Fibroblast of villous mesenchyme (primary cell): ENCODE results near the gene KCNQ1. TPM values are rescaled to one million over a fixed set of nuclear protein-coding genes. Genes with fewer than 3 reads are reported as not detected.
"Not testable (repeated sequence)": the region's sequence is repeated elsewhere in the genome, so short reads cannot be mapped to it uniquely, and the experiment has no call there.

Experiments
- DNase-seq: peaks from one replicate; pipeline ENCODE4 v3.0.0-alpha.2; 2010; ENCODE audit warnings: low read depth
- H3K4me3 ChIP-seq: 2 replicates; pipeline ENCODE4 v1.5.1; 2011; ENCODE audit warnings: low read depth, mild to moderate bottlenecking, low read length
- total RNA-seq: library from RNA; depleted of rRNA; stranded (reverse); fragments of >200 nt; gene quantifications from 2 replicates; pipeline ENCODE4 v1.2.3, GENCODE V29; 2012
- TF ChIP-seq, protein P1 (sequence below): IDR thresholded peaks from 2 replicates; pipeline ENCODE4 v1.5.1; 2012; ENCODE audit warnings: low read depth, mild to moderate bottlenecking, low read length; ENCODE audit not compliant: insufficient read depth

KCNQ1 gene
- total RNA-seq, 1 donor = not detected

DNA sequence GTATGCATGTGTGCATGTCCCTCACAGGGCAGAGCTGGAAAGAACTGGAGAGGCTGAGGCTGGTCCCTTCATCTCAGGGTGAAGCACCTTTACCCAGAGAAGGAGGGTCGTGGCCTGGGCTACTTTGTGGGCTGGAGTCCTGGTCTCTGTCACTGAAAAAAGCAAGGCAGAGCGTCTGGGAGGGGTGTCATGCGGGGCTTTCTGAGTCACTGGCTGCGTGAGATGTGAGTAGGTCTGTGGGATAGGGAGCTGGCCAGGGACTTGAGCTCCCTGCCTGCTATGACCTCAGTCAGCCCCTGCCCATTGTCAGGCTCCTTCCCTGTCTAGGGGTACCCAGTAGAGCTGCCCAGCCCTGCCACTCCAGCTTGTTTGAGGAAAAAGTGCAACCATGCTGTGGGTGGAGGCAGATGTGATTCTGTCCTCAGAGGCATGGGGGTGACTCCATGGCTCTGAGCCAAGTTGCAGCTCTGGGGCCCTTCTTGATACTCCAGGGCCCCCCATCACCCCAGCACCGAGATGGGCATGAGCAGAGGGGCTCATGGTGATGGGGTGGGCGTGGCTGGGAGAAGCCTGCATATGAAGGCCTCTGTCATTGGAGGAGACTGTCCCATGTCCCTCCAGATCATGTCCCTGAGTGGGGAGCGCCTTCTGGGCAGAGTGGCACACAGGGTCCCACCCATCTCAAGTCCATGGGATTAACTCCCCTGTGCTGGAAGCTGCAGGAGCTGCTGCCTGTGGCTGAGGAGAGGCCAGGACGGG lies 27.8 kb downstream of the KCNQ1 start:
- H3K4me3 ChIP-seq = no peak overlapping the region
- no peak for DNase-seq
- TF ChIP-seq, protein P1, sequence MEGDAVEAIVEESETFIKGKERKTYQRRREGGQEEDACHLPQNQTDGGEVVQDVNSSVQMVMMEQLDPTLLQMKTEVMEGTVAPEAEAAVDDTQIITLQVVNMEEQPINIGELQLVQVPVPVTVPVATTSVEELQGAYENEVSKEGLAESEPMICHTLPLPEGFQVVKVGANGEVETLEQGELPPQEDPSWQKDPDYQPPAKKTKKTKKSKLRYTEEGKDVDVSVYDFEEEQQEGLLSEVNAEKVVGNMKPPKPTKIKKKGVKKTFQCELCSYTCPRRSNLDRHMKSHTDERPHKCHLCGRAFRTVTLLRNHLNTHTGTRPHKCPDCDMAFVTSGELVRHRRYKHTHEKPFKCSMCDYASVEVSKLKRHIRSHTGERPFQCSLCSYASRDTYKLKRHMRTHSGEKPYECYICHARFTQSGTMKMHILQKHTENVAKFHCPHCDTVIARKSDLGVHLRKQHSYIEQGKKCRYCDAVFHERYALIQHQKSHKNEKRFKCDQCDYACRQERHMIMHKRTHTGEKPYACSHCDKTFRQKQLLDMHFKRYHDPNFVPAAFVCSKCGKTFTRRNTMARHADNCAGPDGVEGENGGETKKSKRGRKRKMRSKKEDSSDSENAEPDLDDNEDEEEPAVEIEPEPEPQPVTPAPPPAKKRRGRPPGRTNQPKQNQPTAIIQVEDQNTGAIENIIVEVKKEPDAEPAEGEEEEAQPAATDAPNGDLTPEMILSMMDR = no peak

DNA sequence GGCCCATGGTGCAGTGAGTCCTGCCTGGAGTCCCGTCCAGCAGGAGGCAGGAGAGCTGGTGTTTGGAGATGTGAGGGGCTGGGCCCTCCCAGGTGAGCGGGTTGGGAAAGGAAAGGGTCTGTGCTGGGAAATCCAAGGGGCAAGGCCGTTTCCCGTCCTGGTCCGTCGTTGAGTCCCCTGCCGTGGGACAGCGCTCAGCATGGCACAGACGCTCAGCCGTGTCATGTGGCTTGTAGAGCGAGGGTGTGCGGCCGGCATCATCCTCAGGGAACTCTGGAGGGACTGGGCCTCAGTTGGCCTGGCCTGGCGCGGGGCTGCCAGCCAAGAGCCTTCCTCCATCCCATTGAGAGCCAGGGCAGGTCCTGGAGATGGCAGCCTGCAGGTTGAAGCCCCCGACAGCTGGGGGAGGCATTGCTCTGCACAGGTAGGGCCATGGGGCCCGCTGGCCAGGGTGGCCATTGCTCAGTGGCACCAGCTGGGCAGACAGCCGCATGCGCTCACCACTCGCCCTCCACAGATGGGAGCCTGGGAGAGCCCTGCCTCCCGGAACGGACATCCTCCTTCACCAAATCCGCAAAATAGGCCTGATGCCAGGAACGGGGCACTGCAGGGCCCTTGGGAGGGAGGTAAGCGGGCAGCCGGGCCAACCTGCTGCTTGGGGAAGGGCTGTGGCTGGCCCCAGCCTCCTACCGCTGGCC lies 28.7 kb downstream of the KCNQ1 start:
- DNase-seq = no peak
- TF ChIP-seq, protein P1 = no peak
- no peak overlapping the region for H3K4me3 ChIP-seq

DNA sequence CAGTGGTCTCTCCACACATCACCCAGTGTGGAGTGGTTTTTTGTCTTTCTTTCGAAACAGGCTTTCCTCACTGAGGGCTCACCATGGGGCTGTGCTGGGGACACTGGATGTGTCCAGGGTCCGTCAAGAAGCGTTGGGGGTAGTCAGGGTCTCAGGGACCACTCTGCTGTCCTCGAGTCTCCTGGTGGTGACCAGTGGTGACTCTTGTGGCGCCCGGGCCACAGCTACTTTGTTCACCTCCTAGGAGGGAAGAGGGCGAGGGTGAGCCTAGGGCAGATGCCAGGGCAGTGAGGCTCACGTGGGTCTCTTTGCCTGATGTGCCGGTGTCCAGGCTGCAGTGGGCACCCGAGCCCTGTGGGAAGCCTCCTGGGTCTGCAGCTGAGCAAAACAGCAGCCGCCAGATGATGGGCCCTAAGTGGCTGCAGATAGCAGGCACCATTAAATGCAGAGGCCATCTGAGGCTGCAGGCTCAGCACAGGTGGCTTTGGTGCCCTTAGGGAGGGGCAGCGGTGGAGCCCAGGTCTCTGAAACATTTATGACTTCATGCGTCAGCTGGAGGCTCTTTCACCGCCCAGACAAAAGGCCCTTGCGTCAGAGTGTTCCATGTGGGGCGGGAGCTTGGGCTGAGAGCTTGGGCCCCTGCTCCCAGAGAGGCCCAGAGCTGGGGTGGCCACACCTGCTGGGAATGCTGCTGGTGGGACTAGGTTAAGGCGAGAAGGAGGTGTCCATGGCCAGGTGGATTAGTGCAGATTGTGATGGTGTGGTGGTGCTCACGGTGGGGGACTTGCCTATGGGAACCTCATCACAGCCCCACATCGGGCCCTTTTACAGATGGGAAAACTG lies 29.5 kb downstream of the KCNQ1 start:
- DNase-seq = no peak
- no peak overlapping the region for H3K4me3 ChIP-seq
- TF ChIP-seq, protein P1 = no peak

DNA sequence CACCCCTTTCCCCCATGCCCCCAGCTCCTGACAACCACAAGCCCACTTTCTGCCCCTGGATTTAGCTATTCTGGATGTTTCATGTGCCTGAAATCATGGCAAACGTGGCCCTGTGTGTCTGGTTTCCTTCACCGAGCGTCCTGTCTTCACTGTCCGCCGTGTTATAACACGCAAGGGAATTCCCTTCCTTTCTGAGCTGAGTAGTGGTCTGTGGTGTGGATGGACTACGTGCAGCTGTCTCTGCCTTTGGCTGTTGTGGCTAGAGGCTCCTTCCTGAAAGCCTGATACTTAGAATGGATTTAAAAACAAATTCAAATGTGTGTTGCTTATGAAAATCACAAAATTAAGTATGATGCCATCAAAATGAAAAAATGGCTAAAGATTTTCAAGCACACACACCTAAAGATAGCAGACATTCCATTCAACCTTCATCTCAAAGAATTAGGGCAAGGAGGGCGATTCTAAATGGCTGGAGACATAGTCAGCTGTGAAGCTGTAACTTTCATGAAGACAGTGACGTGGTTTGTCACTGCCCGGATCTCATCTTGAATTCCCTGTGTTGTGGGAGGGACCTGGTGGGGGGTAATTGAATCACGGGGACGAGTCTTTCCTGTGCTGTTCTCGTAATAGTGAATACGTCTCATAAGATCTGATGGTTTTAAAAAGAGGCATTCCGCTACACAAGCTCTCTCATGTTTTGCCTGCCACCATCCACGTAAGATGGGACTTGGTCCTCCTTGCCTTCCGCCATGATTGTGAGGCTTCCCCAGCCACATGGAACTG lies 30.5 kb downstream of the KCNQ1 start:
- no peak overlapping the region for H3K4me3 ChIP-seq
- TF ChIP-seq, protein P1 = no peak
- no peak for DNase-seq

DNA sequence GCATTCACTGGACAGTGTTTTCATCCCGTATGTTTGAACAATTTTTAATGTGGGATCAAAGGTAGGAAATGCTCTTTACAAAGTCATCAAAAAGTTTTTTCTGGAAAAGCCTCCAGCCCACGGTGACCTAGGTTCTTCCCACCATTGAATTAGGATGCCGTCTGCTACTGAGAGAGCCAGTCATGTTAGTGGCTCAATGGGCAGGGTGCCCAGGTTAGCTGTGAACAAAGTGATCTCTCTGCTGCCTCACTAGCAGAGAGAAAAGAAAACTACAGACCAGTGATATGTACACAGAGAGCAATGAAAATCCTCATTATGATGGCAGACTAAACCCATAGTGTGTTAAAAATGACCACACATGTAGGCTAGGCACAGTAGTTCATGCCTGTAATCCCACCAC lies 32.4 kb downstream of the KCNQ1 start:
- no peak overlapping the region for H3K4me3 ChIP-seq
- DNase-seq = no peak
- TF ChIP-seq, protein P1 = no peak

DNA sequence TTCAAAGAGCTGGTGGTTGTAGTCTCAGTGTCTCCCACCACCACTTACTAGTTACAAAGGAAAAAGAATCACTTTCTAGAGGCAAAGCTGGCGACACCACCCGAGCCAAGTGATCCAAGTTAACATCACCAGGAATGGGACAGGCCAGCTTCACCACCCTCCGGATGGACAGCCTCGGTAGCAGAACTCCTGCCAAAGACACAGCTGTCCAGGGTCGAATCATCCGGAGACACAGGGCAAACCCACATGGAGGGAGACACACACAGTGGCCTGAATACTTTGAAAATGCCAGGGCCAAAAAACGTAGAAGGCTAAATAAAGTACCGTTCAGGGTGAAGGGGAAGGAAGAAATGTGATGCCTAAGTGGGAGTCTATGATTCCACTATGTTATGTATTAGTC lies 33.1 kb downstream of the KCNQ1 start:
- no peak for DNase-seq
- no peak overlapping the region for H3K4me3 ChIP-seq
- TF ChIP-seq, protein P1 = no peak

DNA sequence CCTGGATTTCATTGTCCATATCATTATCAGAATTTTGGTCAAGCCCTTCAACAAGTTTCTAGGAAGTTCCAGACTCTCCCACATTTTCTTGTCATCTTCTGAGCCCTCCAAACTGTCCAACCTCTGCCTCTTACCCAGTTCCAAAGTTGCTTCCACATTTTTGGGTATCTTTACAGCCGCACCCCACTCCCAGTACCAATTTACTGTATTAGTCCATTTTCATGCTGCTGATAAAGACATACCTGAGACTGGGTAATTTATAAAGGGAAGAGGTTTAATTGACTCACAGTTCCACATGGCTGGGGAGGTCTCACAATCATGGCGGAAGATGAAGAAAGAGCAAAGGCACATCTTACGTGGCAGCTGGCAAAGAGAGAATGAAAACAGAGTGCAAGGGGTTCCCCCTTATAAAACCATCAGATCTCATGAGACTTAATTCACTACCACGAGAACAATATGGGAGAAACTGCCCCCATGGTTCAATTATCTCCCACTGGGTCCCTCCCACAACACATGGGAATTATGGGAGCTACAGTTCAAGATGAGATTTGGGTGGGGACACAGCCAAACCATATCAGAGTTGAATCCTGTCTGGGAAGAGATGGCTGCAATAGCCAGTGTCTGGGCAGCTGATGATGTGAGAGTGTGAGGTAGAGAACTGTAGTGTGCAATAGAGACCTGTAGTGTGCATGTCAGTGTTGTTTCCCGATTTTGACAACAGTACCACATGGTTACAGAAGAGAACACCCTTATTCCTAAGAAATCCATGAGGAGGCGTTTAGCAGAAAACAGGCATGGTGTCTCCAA lies 35.5 kb downstream of the KCNQ1 start:
- not testable (repeated sequence) for DNase-seq, H3K4me3 ChIP-seq
